NB4 (cell line): Measurements from ENCODE around the gene BHLHE41.

Experiments
- DNase-seq: peaks from one replicate; pipeline ENCODE4 v3.0.0; 2010; ENCODE audit warnings: low read depth
- H3K4me3 ChIP-seq: one replicate; pipeline ENCODE4 v1.5.1; 2011; ENCODE audit warnings: mild to moderate bottlenecking, low read depth, low read length, moderate library complexity
- MYC ChIP-seq: IDR thresholded peaks from 2 replicates; pipeline ENCODE4 v1.6.1; 2011; ENCODE audit warnings: low read depth, low read length
- POLR2A ChIP-seq: IDR thresholded peaks from 2 replicates; pipeline ENCODE4 v1.6.1; 2011; ENCODE audit warnings: mild to moderate bottlenecking; ENCODE audit not compliant: insufficient read length; ENCODE audit errors: extremely low read depth
- TF ChIP-seq, protein P1 (sequence below): IDR thresholded peaks from one replicate; pipeline ENCODE4 v1.5.1; 2012; ENCODE audit warnings: low read depth, low read length
- TF ChIP-seq, protein P2 (sequence below): IDR thresholded peaks from 2 replicates; pipeline ENCODE4 v1.6.1; 2011; ENCODE audit warnings: low read depth, low read length

The BHLHE41 gene

DNA sequence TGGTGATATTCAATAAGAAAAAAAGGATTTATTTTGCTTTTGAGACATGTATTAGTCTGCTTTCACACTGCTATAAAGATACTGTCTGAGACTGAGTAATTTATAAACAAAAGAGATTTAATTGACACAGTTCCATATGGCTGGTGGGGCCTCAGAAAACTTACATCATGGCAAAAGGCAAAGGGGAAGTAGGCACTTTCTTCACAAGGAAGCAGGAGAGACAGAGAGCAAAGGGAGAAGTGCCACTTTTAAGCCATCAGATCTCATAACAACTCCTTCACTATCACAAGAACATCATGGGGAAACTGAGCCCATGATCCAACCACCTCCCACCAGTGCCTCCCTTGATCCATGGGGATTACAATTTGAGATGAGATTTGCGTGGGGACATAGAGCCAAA, 43.9 kb downstream of the BHLHE41 start:
- DNase-seq, result peak; percentile 70
- TF ChIP-seq, protein P1, sequence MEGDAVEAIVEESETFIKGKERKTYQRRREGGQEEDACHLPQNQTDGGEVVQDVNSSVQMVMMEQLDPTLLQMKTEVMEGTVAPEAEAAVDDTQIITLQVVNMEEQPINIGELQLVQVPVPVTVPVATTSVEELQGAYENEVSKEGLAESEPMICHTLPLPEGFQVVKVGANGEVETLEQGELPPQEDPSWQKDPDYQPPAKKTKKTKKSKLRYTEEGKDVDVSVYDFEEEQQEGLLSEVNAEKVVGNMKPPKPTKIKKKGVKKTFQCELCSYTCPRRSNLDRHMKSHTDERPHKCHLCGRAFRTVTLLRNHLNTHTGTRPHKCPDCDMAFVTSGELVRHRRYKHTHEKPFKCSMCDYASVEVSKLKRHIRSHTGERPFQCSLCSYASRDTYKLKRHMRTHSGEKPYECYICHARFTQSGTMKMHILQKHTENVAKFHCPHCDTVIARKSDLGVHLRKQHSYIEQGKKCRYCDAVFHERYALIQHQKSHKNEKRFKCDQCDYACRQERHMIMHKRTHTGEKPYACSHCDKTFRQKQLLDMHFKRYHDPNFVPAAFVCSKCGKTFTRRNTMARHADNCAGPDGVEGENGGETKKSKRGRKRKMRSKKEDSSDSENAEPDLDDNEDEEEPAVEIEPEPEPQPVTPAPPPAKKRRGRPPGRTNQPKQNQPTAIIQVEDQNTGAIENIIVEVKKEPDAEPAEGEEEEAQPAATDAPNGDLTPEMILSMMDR, result no peak
- no peak for TF ChIP-seq POLR2A
- TF ChIP-seq, protein P2, sequence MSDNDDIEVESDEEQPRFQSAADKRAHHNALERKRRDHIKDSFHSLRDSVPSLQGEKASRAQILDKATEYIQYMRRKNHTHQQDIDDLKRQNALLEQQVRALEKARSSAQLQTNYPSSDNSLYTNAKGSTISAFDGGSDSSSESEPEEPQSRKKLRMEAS, result no peak
- TF ChIP-seq MYC, result no peak
- no peak overlapping the region for H3K4me3 ChIP-seq

DNA sequence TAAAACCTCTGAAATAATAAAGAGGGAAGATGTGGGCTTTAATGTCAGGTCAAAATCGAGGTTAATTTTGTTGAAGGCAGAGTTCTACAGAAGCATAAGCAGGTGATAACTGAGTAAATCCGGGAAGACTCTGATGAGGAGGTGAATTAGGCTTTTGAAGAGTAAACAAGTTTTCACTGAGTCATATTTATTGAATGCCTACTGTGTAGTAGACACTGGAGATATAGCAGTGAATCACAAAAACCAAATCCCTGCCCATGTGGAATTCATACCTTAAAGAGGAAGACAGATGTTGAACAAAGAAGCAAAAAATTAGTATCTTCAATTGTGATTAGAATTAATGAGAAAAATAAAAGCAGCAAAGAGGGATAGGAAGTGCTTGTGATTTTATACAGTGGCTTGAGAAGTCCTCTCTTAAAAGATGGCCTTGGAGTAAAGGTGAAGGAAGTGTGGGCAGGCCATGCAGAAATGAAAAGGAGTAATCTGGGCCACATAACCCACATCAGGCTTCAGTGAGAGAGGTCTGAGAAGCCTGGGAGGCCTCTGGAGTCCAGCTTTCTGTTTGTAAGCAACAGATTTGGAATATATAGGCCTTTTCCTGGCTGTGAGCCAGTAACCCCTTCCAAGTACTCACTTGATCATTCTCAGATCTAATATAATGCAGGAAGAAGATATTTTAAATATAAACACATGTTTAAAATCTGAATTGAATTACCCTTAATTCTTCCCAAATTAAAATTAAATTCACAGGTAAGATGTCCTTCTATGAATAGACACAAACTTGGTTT, 46.7 kb downstream of the BHLHE41 start:
- no peak for DNase-seq
- TF ChIP-seq, protein P1, result no peak
- TF ChIP-seq MYC (no peak), POLR2A (no peak)
- TF ChIP-seq, protein P2, result no peak
- H3K4me3 ChIP-seq, result no peak overlapping the region
